ENCODE results near the gene PPM1H.

PPM1H gene

GRCh38 chr12:62720025-62720424, 214.9 kb downstream of the PPM1H start:
- no peak overlapping the region for H3K4me3 ChIP-seq (ENCODE audit: low read depth, low read length)
- TF ChIP-seq CTCF (IDR thresholded peaks at IDR 0.05; ENCODE audit: borderline replicate concordance, insufficient read depth, low read depth, low read length) = no peak

DNA sequence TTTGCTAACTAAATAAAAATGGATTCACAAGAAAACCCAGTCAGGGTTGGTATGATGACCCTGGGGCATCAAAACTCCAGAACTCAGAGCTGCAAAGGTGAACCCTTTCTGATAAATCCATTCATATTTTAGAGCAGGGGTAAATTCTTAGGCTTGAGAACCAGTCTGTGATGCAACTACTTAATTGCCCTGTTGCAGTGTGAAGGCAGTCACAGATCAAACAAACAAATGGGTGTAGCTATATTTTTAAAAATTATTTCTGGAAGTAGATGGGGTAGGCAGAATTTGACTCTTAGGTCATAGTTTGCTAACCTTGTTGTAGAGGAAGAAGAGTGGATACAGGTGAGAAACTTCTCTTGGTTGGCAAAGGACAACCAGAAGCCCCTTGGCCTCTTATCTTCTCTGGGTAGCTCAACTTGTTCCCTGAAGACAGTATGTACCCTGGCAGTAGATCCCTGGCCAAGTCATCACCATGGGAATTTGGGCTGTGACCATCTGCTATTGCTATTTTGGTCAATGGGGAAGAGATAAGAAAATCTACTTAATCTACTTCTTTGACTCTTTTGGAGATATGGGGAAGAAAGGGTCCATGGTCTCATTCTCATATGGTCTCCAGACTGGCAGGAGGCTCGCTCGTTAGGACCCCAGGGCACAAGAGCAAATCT, 216.1 kb downstream of the PPM1H start:
- TF ChIP-seq CTCF (IDR thresholded peaks at IDR 0.05; ENCODE audit: borderline replicate concordance, insufficient read depth, low read depth, low read length) = no peak
- no peak overlapping the region for H3K4me3 ChIP-seq (ENCODE audit: low read depth, low read length)

GRCh38 chr12:62717643-62718042, 217.3 kb downstream of the PPM1H start:
- TF ChIP-seq CTCF (IDR thresholded peaks at IDR 0.05; ENCODE audit: borderline replicate concordance, insufficient read depth, low read depth, low read length) = no peak
- no peak overlapping the region for H3K4me3 ChIP-seq (ENCODE audit: low read depth, low read length)

DNA sequence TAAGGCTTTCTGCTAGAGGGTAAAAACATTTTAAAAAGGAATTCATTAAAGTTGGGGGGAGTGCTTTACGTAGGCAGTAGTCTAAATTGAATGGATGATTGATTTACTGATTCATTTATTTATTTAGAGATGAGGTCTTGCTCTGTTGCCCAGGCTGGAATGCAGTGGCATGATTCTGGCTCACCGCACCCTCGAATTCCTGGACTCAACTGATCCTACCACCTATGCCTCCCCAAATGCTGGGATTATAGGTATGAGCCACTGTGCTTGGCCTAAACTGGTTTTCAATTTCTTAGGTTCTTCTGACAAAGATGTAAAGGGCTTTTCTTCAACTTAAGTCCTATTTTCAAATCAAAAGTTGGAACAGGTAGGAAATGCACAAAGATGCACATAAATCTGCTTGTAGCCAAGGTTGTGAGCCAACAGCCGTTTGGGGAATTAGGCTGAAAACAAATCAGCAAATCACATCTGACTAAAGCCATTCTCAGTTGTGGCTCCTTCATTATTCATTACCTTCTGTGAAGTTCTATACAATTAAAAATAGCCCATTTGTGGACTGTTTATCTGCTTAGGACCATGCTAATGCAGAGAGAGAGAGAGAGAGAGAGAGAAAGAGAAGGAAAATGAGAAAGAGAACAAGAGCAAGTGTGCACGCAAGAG, 218.0 kb downstream of the PPM1H start:
- no peak for TF ChIP-seq CTCF (IDR thresholded peaks at IDR 0.05; ENCODE audit: borderline replicate concordance, insufficient read depth, low read depth, low read length)
- H3K4me3 ChIP-seq (ENCODE audit: low read depth, low read length) = no peak overlapping the region

GRCh38 chr12:62716037-62716436, 218.9 kb downstream of the PPM1H start:
- H3K4me3 ChIP-seq (ENCODE audit: low read depth, low read length) = no peak overlapping the region
- no peak for TF ChIP-seq CTCF (IDR thresholded peaks at IDR 0.05; ENCODE audit: borderline replicate concordance, insufficient read depth, low read depth, low read length)

GRCh38 chr12:62714774-62715721, 219.9 kb downstream of the PPM1H start:
- no peak for TF ChIP-seq CTCF (IDR thresholded peaks at IDR 0.05; ENCODE audit: borderline replicate concordance, insufficient read depth, low read depth, low read length)
- no peak overlapping the region for H3K4me3 ChIP-seq (ENCODE audit: low read depth, low read length)

Measured in GM12875 (cell line).